ENCODE results near the gene C1orf210.

C1orf210 gene

GRCh38 chr1:43274125-43274803 is 11.1 kb downstream of the C1orf210 start:
- peak; percentile 7 to 20 (median 15) for DNase-seq (ENCODE audit: low read depth in 3 of 3)

- DNase-seq (ENCODE audit: low read depth in 3 of 3): no peak
Measured at GRCh38 chr1:43273708-43274107, 11.7 kb downstream of the C1orf210 start.

GRCh38 chr1:43272576-43273571 is 12.5 kb downstream of the C1orf210 start:
- no peak for DNase-seq (ENCODE audit: low read depth in 3 of 3)

GRCh38 chr1:43272161-43272560 is 13.2 kb downstream of the C1orf210 start:
- no peak for DNase-seq (ENCODE audit: low read depth in 3 of 3)

GRCh38 chr1:43271186-43272118 is 13.9 kb downstream of the C1orf210 start:
- no peak for DNase-seq (ENCODE audit: low read depth in 3 of 3)

- peak in 1 of 3 donors; percentile 15 for DNase-seq (ENCODE audit: low read depth in 3 of 3)
Measured at GRCh38 chr1:43270421-43271095, 14.8 kb downstream of the C1orf210 start.

- no peak for DNase-seq (ENCODE audit: low read depth in 3 of 3)
Measured at GRCh38 chr1:43269627-43270375, 15.6 kb downstream of the C1orf210 start, which contains the start of gene TMEM125. TMEM125 (plus strand) TSS chr1:43269983; CDS start chr1:43272723, 2,740 bp downstream.

- no peak for DNase-seq (ENCODE audit: low read depth in 3 of 3)
Measured at GRCh38 chr1:43267818-43268425, 17.5 kb downstream of the C1orf210 start.

- DNase-seq (ENCODE audit: low read depth in 3 of 3): no peak
Measured at GRCh38 chr1:43267291-43267805, 18.0 kb downstream of the C1orf210 start.

GRCh38 chr1:43266881-43267280 is 18.5 kb downstream of the C1orf210 start:
- no peak for DNase-seq (ENCODE audit: low read depth in 3 of 3)

GRCh38 chr1:43265431-43265830 is 19.9 kb downstream of the C1orf210 start:
- no peak for DNase-seq (ENCODE audit: low read depth in 3 of 3)

- no peak for DNase-seq (ENCODE audit: low read depth in 3 of 3)
Measured at GRCh38 chr1:43258370-43258769, 27.0 kb downstream of the C1orf210 start.

GRCh38 chr1:43256675-43257570 is 28.5 kb downstream of the C1orf210 start:
- DNase-seq (ENCODE audit: low read depth in 3 of 3): no peak

- no peak for DNase-seq (ENCODE audit: low read depth in 3 of 3)
Measured at GRCh38 chr1:43255438-43256210, 29.8 kb downstream of the C1orf210 start.

GRCh38 chr1:43253876-43254275 is 31.5 kb downstream of the C1orf210 start:
- no peak for DNase-seq (ENCODE audit: low read depth in 3 of 3)

- no peak for DNase-seq (ENCODE audit: low read depth in 3 of 3)
Measured at GRCh38 chr1:43253173-43253572, 32.2 kb downstream of the C1orf210 start.

- no peak for DNase-seq (ENCODE audit: low read depth in 3 of 3)
Measured at GRCh38 chr1:43252225-43252624, 33.2 kb downstream of the C1orf210 start.

GRCh38 chr1:43251024-43251423 is 34.4 kb downstream of the C1orf210 start:
- no peak for DNase-seq (ENCODE audit: low read depth in 3 of 3)

Data from stimulated activated CD4-positive, alpha-beta T cell treated with anti-CD3 and anti-CD28 coated beads, TNF-alpha, amount 100 ng/mL, for 48 hours (primary cell).